Mammary epithelial cell (primary cell): ENCODE data around the gene VTA1.

Source experiments
- CTCF ChIP-seq, 2 donors: IDR thresholded peaks in 1 of 2; conservative IDR thresholded peaks in 1 of 2; 2 replicates each; pipeline ENCODE4 v1.5.1; 2011 to 2012; ENCODE audit warnings: inconsistent platforms in 2 of 2, low read length in 2 of 2, mild to moderate bottlenecking in 2 of 2, control low read depth in 1 of 2, low read depth in 1 of 2; ENCODE audit not compliant: insufficient read depth in 1 of 2; ENCODE audit errors: extremely low read depth in 1 of 2
- EZH2 ChIP-seq: IDR thresholded peaks from 2 replicates; pipeline ENCODE4 v1.6.1; 2012; ENCODE audit warnings: low read length, inconsistent platforms, borderline replicate concordance

GRCh38 chr6:142118328-142118727, 28.7 kb upstream of the VTA1 start:
- TF ChIP-seq CTCF (conservative IDR thresholded peaks at IDR 0.05 in 1 of 2, IDR thresholded peaks at IDR 0.05 in 1 of 2; ENCODE audit: extremely low read depth in 1 of 2, insufficient read depth in 1 of 2, low read depth in 1 of 2, low read length in 2 of 2) (no peak), EZH2 (no peak)
